GM23248 (cell line): ENCODE results near the gene BYSL.

Experiments
- EZH2 ChIP-seq: fragments of 200-600 bp; sonication (generic); IDR thresholded peaks from 2 replicates; pipeline ENCODE4 v1.6.1; 2018; ENCODE audit warnings: antibody characterized with exemption, mild to moderate bottlenecking; ENCODE audit not compliant: insufficient read depth, poor library complexity, severe bottlenecking
- EZH2phosphoT487 ChIP-seq: fragments of 200-600 bp; sonication (generic); IDR thresholded peaks from 2 replicates; pipeline ENCODE4 v1.6.1; 2018; ENCODE audit warnings: antibody characterized with exemption, moderate library complexity, mild to moderate bottlenecking, low read depth; ENCODE audit not compliant: insufficient read depth

DNA sequence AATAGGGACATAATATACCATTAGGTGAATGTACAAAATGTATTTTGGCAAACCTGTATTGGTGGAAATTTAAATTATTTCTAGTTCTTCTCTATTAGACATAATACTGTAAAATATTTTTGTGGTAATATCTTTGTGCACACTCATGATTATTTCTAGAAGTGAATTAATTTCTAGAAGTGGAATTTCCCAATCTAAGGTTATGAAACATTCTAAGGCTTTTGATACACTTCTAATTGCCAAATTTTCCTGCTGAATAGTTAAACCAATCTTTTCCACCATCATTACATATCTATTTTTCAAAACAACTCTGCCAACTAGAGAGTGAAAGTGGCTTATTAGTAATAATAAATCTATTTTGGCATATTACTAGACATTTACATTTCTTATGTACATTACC is 22.2 kb downstream of the BYSL start:
- TF ChIP-seq EZH2 (no peak), EZH2phosphoT487 (no peak)
